Measurements from ENCODE around the gene S100B.
A peak's percentile ranks its signal among the peaks of the same experiment; 100 is the strongest.

The S100B gene

GRCh38 chr21:46626975-46627501, 22.2 kb upstream of the S100B start:
- DNase-seq, result no peak

GRCh38 chr21:46626536-46626935, 21.7 kb upstream of the S100B start:
- DNase-seq, result peak; percentile 43

- no peak for DNase-seq
Observed at GRCh38 chr21:46625759-46626158, 20.9 kb upstream of the S100B start.

- DNase-seq, result no peak
Observed at GRCh38 chr21:46624050-46624449, 19.2 kb upstream of the S100B start.

- peak; percentile 69 for DNase-seq
Observed at GRCh38 chr21:46622226-46622625, 17.3 kb upstream of the S100B start.

GRCh38 chr21:46621457-46622182, 16.7 kb upstream of the S100B start:
- no peak for DNase-seq

- no peak for DNase-seq
Observed at GRCh38 chr21:46620846-46621245, 16.0 kb upstream of the S100B start.

GRCh38 chr21:46619846-46620245, 15.0 kb upstream of the S100B start:
- peak; percentile 43 for DNase-seq

DNA sequence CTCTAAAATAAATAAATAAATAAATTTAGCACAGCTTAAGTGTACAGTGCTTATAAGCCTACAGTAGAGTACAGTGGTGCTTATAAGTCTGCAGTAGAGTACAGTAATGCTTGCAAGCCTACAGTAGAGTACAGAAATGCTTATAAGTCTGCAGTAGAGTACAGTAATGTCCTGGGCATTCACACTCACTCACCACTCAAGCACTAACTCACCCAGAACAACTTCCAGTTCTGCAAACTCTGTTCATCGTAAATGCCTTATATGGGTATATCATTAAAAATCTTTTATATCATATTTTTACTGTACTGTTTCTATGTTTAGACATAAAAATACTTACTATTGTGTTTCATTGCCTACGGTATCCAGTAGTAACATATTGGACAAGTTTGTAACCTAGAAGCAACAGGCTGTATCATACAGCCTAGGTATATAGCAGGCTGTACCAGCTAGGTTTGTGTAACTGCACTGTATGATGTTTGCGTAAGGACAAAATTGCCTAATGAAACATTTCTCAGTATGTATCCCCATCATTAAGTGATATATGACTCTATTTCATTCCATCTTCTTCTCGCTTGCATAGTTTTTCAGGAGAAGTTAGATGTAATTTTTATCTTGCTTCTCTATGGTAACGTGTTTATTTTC, 14.0 kb upstream of the S100B start:
- DNase-seq, result no peak

GRCh38 chr21:46617267-46618051, 12.6 kb upstream of the S100B start:
- DNase-seq, result no peak

- DNase-seq, result no peak
Observed at GRCh38 chr21:46616656-46617055, 11.8 kb upstream of the S100B start.

DNA sequence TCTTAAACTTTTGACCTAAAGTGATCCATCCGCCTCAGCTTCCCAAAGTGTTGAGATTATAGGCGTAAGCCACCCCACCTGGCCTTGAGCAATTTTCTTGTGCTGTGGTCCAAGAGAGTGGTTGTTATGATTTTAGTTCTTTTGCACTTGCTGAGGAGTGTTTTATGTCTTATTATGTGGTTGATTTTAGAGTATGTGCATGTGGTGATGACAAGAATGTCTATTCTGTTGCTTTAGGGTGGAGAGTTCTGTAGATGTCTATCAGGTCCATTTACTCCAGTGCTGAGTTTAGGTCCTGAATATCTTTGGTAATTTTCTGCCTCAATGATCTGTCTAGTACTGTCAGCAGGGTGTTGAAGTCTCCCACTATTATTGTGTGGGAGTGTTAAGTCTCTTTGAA, 11.2 kb upstream of the S100B start:
- peak; percentile 21 for DNase-seq

DNA sequence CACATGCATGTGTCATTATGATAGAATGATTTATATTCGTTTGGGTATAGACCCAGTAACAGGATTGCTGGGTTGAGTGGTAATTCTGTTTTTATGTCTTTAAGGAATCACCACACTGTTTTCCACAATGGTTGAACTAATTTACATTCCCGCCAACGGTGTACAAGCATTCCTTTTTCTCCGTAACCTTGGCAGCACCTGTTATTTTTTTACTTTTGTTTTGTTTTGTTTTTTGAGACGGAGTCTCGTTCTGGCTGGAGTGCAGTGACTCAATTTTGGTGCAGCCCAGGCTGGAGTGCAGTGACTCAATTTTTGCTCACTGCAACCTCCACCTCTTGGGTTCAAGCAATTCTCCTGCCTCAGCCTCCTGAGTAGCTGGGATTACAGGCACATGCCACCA, 8.5 kb upstream of the S100B start:
- no peak for DNase-seq

DNA sequence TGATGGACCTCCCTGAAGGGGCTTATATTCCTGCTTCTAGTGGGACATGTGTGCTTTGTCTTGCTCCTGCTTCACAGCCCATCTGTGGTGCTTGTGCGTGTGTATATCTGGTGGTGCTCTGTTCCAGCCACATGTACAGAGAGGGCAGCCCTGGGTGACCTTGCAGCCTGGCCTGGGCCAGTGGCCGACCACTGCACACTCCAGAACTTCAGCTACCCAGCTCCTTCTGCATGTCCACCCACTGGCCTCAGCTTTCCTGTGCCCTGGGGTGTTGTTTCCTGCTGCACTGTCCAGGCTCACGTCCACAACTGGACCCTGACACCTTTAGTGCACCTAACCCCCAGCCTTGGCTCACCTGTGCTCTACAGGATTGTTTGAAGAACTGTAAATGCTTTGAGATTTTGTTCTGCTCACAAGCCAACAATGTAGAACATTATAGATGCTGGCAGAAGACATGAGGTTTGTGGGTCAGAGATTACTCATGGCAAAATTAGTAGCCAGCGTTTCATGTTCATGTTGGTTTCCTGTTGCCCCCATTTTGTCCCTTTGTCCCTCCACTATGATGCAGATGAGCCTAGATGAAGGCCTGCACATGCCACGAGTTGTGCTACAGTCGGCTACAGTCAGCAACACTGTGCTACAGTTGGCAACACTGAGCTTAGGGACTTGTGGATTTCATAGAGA, 5.3 kb upstream of the S100B start:
- DNase-seq, result no peak

DNA sequence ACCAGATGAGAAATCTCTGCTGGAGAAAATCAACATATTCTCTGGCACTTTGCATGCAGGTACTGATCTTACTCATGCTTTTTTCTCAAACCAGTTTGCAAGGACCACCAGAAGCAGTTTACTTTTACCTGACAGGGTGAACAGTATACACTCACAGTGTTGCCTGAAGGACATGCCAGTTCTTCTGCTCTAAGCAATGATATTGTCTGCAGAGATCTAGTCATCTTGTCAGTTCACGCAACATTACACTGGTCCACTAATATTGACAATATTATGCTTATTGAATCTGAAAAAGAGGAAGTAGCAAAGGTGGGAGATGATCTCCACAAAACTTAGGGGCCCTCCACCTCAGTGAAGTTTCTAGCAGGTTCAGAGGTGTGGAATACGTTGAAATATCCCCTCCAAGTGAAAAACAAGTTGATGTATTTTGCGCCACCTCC, 3.8 kb upstream of the S100B start:
- no peak for DNase-seq

GRCh38 chr21:46607636-46608035, 2.8 kb upstream of the S100B start:
- no peak for DNase-seq

- no peak for DNase-seq
Observed at GRCh38 chr21:46606427-46606813, 1.5 kb upstream of the S100B start.

DNA sequence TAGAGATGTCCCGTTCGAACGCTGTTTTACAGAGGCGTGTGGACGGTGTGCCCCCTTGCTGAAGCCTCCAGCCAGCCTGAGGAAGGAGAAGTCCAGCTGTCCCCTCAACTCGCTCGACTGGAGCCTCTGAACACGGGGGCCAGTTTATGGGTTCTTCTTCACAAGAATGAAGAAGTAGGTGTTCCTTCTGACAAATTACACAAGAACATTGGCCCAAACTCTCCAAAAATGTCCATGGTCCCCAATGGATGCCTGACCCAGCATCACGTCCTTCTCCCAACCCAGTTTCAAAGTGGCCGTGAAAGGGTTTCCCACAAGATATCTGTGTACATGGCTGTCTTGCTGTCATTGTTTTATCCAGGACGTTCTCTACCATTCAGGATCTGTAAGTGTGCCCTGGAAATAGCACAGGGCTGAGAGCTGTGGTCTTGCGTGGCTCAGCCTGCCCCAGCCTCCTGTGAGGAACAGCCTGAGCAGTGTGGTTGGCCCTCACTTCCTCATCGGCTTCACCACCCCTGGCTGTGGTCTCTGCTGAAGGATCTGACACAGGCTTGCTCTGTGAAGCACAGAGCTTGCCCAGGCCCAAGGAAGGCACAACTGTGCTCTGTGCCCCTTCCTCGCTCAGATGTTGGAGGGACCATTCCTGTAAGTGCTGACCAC, 1.0 kb upstream of the S100B start:
- no peak for DNase-seq

DNA sequence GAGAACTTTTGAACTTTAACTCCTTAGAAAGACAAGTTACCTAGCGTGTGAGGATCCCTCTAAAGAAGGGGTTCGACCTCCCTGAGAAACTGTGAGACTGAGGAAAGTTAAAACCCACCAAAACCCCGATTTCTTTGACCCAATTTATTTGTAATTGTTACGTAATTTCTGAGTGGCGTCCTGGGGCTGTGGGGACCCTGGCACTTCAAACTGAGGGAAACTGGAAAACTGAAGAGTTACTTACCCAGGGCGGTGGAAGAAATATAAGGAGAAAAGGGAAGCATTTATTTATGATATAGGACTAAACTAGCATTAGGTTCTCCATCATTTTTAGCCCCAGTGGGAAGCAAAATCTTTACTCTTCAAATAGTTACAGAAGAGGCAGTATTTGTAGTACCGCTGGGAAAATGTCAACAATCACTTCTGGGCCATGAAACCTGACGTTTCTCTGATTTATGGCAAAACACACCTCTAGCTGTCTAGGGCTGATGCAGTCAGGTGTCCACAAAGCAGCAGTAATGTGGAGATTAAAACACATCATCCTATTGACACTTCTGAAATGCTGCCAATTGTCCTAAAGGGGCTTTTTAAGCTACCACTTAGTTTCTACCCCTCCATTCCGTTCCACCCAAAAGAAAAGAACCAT, 430 bp downstream of the S100B start:
- DNase-seq, result no peak

GRCh38 chr21:46603228-46603627, 1.7 kb downstream of the S100B start:
- no peak for DNase-seq

- DNase-seq, result no peak
Observed at GRCh38 chr21:46600978-46601377, 3.9 kb downstream of the S100B start.

DNA sequence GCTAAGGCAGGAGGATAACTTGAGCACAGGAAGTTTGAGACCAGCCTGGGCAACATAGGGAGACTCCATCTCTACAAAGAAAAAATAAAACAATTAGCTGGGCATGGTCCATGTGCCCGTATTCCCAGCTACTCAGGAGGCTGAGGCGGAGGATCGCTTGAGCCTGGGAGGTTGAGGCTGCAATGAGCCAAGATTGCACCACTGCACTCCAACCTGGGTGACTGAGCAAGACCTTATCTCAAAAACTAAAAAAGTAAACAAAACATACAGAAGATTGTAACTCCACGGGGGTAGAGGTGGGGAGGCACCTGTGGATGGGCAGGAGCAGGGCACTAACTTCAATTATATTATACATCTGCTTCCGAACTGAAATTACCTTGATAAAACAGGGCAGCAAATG, 4.6 kb downstream of the S100B start:
- DNase-seq, result no peak
